GM23248 (cell line): Measurements from ENCODE around the gene SLC4A1AP.

Experiments
- EZH2 ChIP-seq: fragments of 200-600 bp; sonication (generic); IDR thresholded peaks from 2 replicates; pipeline ENCODE4 v1.6.1; 2018; ENCODE audit warnings: antibody characterized with exemption, mild to moderate bottlenecking; ENCODE audit not compliant: insufficient read depth, poor library complexity, severe bottlenecking
- EZH2phosphoT487 ChIP-seq: fragments of 200-600 bp; sonication (generic); IDR thresholded peaks from 2 replicates; pipeline ENCODE4 v1.6.1; 2018; ENCODE audit warnings: antibody characterized with exemption, moderate library complexity, mild to moderate bottlenecking, low read depth; ENCODE audit not compliant: insufficient read depth

DNA sequence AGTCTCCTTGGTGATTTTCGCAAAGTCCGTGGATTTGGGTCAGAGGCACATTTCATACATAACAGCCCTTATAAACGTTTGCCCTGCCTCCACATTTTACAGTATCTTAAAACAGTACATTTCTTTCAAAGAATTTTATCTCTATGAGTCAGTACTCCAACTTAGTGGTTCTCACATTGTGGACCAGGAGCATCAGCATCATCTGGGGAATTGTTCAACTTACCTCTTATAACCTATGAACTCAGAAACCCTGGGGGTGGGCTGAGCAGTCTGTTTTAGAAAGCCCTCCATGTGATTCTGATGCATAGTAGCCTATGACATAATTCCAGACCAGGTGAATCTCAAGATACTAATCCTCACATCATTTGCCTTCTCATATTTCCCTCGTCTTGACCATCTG is 12.6 kb upstream of the SLC4A1AP start:
- no peak for TF ChIP-seq EZH2
- no peak for TF ChIP-seq EZH2phosphoT487
